GM19452 (cell line): ENCODE results near the gene CRYGC.

Experiments used
- ATAC-seq: cut with Tn5 transposase; IDR thresholded peaks from one replicate; pipeline ENCODE4 v1.9.1; 2021; ENCODE audit not compliant: unreplicated experiment

Gene CRYGC

GRCh38 chr2:208129744-208130711 lies at the start of gene CRYGC:
TSS of gene CRYGC (minus strand) at chr2:208129828. CDS start at chr2:208129792, 36 bp downstream.
- ATAC-seq: no peak

- no peak for ATAC-seq
Observed at GRCh38 chr2:208179028-208179609, 49.5 kb upstream of the CRYGC start.

- no peak for ATAC-seq
Observed at GRCh38 chr2:208175840-208176153, 46.2 kb upstream of the CRYGC start.

GRCh38 chr2:208175069-208175839 lies 45.6 kb upstream of the CRYGC start:
- ATAC-seq: peak; percentile 98

- no peak for ATAC-seq
Observed at GRCh38 chr2:208174144-208174543, 44.5 kb upstream of the CRYGC start.

- ATAC-seq: no peak
Observed at GRCh38 chr2:208172125-208172524, 42.5 kb upstream of the CRYGC start.

GRCh38 chr2:208164951-208165755 lies 35.5 kb upstream of the CRYGC start:
- no peak for ATAC-seq

- ATAC-seq: no peak
Observed at GRCh38 chr2:208163489-208163888, 33.9 kb upstream of the CRYGC start, which contains the start of gene CRYGA. TSS of gene CRYGA (minus strand) at chr2:208163589. CDS start at chr2:208163556, 33 bp downstream.

- no peak for ATAC-seq
Observed at GRCh38 chr2:208156439-208156838, 26.8 kb upstream of the CRYGC start.

GRCh38 chr2:208153156-208153555 lies 23.5 kb upstream of the CRYGC start:
- no peak for ATAC-seq

GRCh38 chr2:208150956-208151355 lies 21.3 kb upstream of the CRYGC start:
- no peak for ATAC-seq

- ATAC-seq: no peak
Observed at GRCh38 chr2:208150094-208150493, 20.5 kb upstream of the CRYGC start.

- ATAC-seq: no peak
Observed at GRCh38 chr2:208148803-208149202, 19.2 kb upstream of the CRYGC start.

- ATAC-seq: no peak
Observed at GRCh38 chr2:208147759-208148158, 18.1 kb upstream of the CRYGC start.

GRCh38 chr2:208147008-208147407 lies 17.4 kb upstream of the CRYGC start:
- ATAC-seq: no peak

GRCh38 chr2:208146006-208146405 lies 16.4 kb upstream of the CRYGC start, which contains the start of gene CRYGB:
TSS of gene CRYGB (minus strand) at chr2:208146158. CDS start at chr2:208146120, 38 bp downstream.
- ATAC-seq: no peak

- ATAC-seq: no peak
Observed at GRCh38 chr2:208142925-208143799, 13.5 kb upstream of the CRYGC start.

GRCh38 chr2:208142240-208142924 lies 12.8 kb upstream of the CRYGC start:
- ATAC-seq: no peak

GRCh38 chr2:208139447-208139846 lies 9.8 kb upstream of the CRYGC start:
- ATAC-seq: no peak
